Neural cell (in vitro differentiated cells): ENCODE data around the gene ZYG11A.

Source experiments
- CTCF ChIP-seq: fragments of 450-650 bp; IDR thresholded peaks from 2 replicates; pipeline ENCODE4 v1.5.1; 2014; ENCODE audit warnings: antibody characterized with exemption, mild to moderate bottlenecking, moderate library complexity; ENCODE audit not compliant: poor library complexity, severe bottlenecking
- EP300 ChIP-seq: fragments of 450-650 bp; conservative IDR thresholded peaks from 2 replicates; pipeline ENCODE4 v1.6.1; 2014; ENCODE audit warnings: antibody characterized with exemption, mild to moderate bottlenecking, moderate library complexity; ENCODE audit not compliant: poor library complexity, severe bottlenecking
- EZH2 ChIP-seq: fragments of 200-600, 300-800 bp; shearing (Covaris generic), sonication (generic); IDR thresholded peaks from 2 replicates; pipeline ENCODE4 v1.6.1; 2014; ENCODE audit warnings: antibody characterized with exemption, low read length, borderline replicate concordance, mild to moderate bottlenecking; ENCODE audit not compliant: insufficient read depth, poor library complexity, severe bottlenecking

- TF ChIP-seq CTCF (no peak), EP300 (no peak), EZH2 (no peak)
Observed at GRCh38 chr1:52876843-52877242, 34.3 kb downstream of the ZYG11A start.
